Measurements from ENCODE around the gene KIF16B. TPM values are rescaled to one million over a fixed set of nuclear protein-coding genes. Genes with fewer than 3 reads are reported as not detected.

The KIF16B gene
- total and polyA plus RNA-seq, 2 of the 13 experiments (the other 11 are each of a cell fraction or from before 2014, with no cell fraction given) = 6.9 to 18.0 TPM

DNA sequence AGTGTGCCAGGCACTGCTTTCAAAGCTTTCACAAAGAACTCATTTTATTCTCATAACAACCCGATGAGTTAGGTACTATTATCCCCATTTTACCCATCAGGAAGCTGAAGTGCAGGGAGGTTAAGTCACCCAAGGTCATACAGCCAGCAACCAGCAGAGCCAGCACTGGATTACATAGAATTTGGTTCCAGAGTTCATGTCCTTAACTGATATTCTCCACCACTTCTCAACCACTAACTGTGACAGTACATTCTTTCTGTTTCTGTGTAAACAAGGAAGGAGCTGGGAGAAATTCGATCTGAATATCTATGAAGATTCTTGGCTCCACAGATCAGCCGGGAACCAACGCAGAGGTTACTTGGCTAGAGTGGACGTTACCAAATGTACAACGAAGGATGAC, 98.0 kb downstream of the KIF16B start (continued):
- TF ChIP-seq XRCC5 (optimal IDR thresholded peaks at IDR 0.05; ENCODE audit: low read length) = peak; percentile 71
- no peak for TF ChIP-seq ZNF12 (CRISPR knock-in tag; IDR thresholded peaks at IDR 0.05)
- TF ChIP-seq CENPT (CRISPR knock-in tag; IDR thresholded peaks at IDR 0.05; ENCODE audit: low read depth) = no peak
- TF ChIP-seq HMGA1 (CRISPR knock-in tag; conservative IDR thresholded peaks at IDR 0.05) = no peak
- TF ChIP-seq ZKSCAN8 (CRISPR knock-in tag; IDR thresholded peaks at IDR 0.05; ENCODE audit: borderline replicate concordance) = peak; percentile 90; the same call in 1 of the 2 replicates
- TF ChIP-seq, protein P1, sequence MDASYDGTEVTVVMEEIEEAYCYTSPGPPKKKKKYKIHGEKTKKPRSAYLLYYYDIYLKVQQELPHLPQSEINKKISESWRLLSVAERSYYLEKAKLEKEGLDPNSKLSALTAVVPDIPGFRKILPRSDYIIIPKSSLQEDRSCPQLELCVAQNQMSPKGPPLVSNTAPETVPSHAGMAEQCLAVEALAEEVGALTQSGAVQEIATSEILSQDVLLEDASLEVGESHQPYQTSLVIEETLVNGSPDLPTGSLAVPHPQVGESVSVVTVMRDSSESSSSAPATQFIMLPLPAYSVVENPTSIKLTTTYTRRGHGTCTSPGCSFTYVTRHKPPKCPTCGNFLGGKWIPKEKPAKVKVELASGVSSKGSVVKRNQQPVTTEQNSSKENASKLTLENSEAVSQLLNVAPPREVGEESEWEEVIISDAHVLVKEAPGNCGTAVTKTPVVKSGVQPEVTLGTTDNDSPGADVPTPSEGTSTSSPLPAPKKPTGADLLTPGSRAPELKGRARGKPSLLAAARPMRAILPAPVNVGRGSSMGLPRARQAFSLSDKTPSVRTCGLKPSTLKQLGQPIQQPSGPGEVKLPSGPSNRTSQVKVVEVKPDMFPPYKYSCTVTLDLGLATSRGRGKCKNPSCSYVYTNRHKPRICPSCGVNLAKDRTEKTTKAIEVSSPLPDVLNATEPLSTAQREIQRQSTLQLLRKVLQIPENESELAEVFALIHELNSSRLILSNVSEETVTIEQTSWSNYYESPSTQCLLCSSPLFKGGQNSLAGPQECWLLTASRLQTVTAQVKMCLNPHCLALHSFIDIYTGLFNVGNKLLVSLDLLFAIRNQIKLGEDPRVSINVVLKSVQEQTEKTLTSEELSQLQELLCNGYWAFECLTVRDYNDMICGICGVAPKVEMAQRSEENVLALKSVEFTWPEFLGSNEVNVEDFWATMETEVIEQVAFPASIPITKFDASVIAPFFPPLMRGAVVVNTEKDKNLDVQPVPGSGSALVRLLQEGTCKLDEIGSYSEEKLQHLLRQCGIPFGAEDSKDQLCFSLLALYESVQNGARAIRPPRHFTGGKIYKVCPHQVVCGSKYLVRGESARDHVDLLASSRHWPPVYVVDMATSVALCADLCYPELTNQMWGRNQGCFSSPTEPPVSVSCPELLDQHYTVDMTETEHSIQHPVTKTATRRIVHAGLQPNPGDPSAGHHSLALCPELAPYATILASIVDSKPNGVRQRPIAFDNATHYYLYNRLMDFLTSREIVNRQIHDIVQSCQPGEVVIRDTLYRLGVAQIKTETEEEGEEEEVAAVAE (CRISPR knock-in tag; IDR thresholded peaks at IDR 0.05; ENCODE audit: borderline replicate concordance) = peak; percentile 66; the same call in 1 of the 2 replicates
- TF ChIP-seq TEAD2 (CRISPR knock-in tag; IDR thresholded peaks at IDR 0.05) = no peak
- TF ChIP-seq ZNF556 (CRISPR knock-in tag; IDR thresholded peaks at IDR 0.05; ENCODE audit: borderline replicate concordance) = peak; percentile 52; the same call in 1 of the 2 replicates
- TF ChIP-seq DPF2 (CRISPR knock-in tag; IDR thresholded peaks at IDR 0.05; ENCODE audit: borderline replicate concordance, low read depth) = peak; percentile 89
- peak; percentile 28; the same call in 1 of the 3 replicates for TF ChIP-seq MXI1 (IDR thresholded peaks at IDR 0.05; ENCODE audit: borderline replicate concordance, low read depth, low read length)
- peak; percentile 90 for TF ChIP-seq ZNF644 (CRISPR knock-in tag; IDR thresholded peaks at IDR 0.05; ENCODE audit: low read depth)
- TF ChIP-seq ZNF136 (CRISPR knock-in tag; IDR thresholded peaks at IDR 0.05; ENCODE audit: low read depth) = no peak
- no peak for TF ChIP-seq AHR (CRISPR knock-in tag; IDR thresholded peaks at IDR 0.05)
- TF ChIP-seq, protein P2, sequence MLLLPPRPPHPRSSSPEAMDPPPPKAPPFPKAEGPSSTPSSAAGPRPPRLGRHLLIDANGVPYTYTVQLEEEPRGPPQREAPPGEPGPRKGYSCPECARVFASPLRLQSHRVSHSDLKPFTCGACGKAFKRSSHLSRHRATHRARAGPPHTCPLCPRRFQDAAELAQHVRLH (CRISPR knock-in tag; IDR thresholded peaks at IDR 0.05; ENCODE audit: borderline replicate concordance, low read depth) = 0 out of 2 replicates have a peak, but pooled peaks have one; percentile 33
- TF ChIP-seq, protein P3, sequence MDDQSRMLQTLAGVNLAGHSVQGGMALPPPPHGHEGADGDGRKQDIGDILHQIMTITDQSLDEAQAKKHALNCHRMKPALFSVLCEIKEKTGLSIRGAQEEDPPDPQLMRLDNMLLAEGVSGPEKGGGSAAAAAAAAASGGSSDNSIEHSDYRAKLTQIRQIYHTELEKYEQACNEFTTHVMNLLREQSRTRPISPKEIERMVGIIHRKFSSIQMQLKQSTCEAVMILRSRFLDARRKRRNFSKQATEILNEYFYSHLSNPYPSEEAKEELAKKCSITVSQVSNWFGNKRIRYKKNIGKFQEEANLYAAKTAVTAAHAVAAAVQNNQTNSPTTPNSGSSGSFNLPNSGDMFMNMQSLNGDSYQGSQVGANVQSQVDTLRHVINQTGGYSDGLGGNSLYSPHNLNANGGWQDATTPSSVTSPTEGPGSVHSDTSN (CRISPR knock-in tag; IDR thresholded peaks at IDR 0.05; ENCODE audit: borderline replicate concordance) = no peak
- TF ChIP-seq HOXA7 (CRISPR knock-in tag; IDR thresholded peaks at IDR 0.05) = no peak
- TF ChIP-seq MED8 (CRISPR knock-in tag; IDR thresholded peaks at IDR 0.05; ENCODE audit: insufficient replicate concordance) = no peak
- TF ChIP-seq, protein P4, sequence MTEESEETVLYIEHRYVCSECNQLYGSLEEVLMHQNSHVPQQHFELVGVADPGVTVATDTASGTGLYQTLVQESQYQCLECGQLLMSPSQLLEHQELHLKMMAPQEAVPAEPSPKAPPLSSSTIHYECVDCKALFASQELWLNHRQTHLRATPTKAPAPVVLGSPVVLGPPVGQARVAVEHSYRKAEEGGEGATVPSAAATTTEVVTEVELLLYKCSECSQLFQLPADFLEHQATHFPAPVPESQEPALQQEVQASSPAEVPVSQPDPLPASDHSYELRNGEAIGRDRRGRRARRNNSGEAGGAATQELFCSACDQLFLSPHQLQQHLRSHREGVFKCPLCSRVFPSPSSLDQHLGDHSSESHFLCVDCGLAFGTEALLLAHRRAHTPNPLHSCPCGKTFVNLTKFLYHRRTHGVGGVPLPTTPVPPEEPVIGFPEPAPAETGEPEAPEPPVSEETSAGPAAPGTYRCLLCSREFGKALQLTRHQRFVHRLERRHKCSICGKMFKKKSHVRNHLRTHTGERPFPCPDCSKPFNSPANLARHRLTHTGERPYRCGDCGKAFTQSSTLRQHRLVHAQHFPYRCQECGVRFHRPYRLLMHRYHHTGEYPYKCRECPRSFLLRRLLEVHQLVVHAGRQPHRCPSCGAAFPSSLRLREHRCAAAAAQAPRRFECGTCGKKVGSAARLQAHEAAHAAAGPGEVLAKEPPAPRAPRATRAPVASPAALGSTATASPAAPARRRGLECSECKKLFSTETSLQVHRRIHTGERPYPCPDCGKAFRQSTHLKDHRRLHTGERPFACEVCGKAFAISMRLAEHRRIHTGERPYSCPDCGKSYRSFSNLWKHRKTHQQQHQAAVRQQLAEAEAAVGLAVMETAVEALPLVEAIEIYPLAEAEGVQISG (CRISPR knock-in tag; IDR thresholded peaks at IDR 0.05) = 0 out of 2 replicates have a peak, but pooled peaks have one; percentile 41
- no peak for TF ChIP-seq ZNF10 (CRISPR knock-in tag; IDR thresholded peaks at IDR 0.05; ENCODE audit: borderline replicate concordance, low read depth)
- TF ChIP-seq CBFB (CRISPR knock-in tag; IDR thresholded peaks at IDR 0.05) = peak; percentile 82
- TF ChIP-seq, protein P5, sequence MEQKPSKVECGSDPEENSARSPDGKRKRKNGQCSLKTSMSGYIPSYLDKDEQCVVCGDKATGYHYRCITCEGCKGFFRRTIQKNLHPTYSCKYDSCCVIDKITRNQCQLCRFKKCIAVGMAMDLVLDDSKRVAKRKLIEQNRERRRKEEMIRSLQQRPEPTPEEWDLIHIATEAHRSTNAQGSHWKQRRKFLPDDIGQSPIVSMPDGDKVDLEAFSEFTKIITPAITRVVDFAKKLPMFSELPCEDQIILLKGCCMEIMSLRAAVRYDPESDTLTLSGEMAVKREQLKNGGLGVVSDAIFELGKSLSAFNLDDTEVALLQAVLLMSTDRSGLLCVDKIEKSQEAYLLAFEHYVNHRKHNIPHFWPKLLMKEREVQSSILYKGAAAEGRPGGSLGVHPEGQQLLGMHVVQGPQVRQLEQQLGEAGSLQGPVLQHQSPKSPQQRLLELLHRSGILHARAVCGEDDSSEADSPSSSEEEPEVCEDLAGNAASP (CRISPR knock-in tag; IDR thresholded peaks at IDR 0.05; ENCODE audit: borderline replicate concordance) = peak; percentile 100
